Uterus (tissue), 2 donors: ENCODE data around the gene ZNF346.

ENCODE experiments used
- POLR2A ChIP-seq, 2 donors: fragments of 450-650 bp; IDR thresholded peaks; one replicate each; pipeline ENCODE4 v1.6.1; 2016; ENCODE audit warnings: antibody characterized with exemption in 2 of 2, mild to moderate bottlenecking in 1 of 2, moderate library complexity in 1 of 2
- TF ChIP-seq, protein P1 (sequence below), 4 experiments: fragments of 200-600 bp in 2 of 4; fragments of 450-650 bp in 2 of 4; sonication (generic) in 2 of 4; IDR thresholded peaks; one replicate each; pipeline ENCODE4 v1.5.1; 2016 to 2019; ENCODE audit warnings: antibody characterized with exemption in 4 of 4, mild to moderate bottlenecking in 2 of 4, moderate library complexity in 1 of 4

DNA sequence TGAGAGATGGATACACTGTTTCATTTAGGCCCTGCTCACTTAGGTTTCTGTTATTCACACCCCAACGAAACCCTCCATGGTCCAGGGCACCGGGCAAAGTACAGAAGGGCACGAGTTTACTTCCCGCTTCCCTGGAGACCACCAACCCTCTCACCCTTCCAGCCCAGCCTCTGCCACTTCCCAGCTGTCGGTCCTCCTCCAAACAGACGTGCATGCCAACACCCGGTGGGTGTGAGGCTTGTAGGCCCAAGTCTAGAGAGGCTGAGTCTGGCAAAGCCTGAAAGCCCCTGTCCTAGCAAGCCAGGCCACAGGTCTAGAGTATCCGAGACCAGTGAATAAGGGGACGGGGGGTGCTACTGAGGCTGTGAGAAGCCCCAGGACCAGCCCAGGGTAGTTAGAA lies 57.1 kb downstream of the ZNF346 start:
- TF ChIP-seq, protein P1, sequence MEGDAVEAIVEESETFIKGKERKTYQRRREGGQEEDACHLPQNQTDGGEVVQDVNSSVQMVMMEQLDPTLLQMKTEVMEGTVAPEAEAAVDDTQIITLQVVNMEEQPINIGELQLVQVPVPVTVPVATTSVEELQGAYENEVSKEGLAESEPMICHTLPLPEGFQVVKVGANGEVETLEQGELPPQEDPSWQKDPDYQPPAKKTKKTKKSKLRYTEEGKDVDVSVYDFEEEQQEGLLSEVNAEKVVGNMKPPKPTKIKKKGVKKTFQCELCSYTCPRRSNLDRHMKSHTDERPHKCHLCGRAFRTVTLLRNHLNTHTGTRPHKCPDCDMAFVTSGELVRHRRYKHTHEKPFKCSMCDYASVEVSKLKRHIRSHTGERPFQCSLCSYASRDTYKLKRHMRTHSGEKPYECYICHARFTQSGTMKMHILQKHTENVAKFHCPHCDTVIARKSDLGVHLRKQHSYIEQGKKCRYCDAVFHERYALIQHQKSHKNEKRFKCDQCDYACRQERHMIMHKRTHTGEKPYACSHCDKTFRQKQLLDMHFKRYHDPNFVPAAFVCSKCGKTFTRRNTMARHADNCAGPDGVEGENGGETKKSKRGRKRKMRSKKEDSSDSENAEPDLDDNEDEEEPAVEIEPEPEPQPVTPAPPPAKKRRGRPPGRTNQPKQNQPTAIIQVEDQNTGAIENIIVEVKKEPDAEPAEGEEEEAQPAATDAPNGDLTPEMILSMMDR (IDR thresholded peaks at IDR 0.05), result no peak
- TF ChIP-seq POLR2A (IDR thresholded peaks at IDR 0.05), result no peak
